NCI-H1694 treated with DMSO at 0.1 percent for 48 hours (cell line): ENCODE measurements around the gene EAPP.
"Not testable (repeated sequence)": the region's sequence is repeated elsewhere in the genome, so short reads cannot be mapped to it uniquely, and the experiment has no call there.

Experiments used
- DNase-seq: peaks from one replicate; lab custom pipeline; 2025; lab: John Stamatoyannopoulos, UW

EAPP gene

DNA sequence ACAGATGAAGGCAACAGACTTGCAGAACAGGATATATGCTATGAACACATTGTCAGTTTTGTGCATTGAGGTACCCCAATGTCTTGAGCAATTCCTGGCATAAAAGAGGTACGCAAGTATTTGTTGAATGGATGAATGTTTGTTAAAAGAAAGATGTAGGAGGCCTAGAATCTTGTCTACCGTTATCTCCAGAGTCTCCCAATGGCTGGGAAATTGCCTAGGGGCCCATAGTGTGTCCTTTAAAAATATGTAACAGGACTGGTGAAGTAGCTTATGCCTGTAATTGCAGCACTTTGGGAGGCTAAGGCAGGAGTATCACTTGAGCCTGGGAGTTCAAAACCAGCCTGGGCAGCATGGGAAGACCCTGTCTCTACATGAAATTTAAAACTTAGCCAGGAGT, 57.0 kb downstream of the EAPP start:
- no peak for DNase-seq

DNA sequence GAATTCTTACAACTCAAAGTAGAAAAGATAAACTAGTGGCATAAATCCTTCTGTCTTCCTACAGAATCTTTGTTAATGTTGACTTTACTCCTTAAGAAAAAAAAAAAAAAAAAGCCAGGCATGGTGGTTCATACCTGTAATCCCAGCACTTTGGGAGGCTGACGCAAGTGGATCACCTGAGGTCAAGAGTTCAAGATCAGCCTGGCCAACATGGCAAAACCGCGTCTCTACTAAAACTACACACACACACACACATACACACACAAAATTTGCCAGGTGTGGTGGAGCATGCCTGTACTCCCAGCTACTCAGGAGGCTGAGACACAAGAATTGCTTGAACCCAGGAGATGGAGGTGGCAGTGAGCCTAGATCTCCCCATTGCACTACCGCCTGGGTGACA, 59.8 kb downstream of the EAPP start:
- DNase-seq, result no peak

DNA sequence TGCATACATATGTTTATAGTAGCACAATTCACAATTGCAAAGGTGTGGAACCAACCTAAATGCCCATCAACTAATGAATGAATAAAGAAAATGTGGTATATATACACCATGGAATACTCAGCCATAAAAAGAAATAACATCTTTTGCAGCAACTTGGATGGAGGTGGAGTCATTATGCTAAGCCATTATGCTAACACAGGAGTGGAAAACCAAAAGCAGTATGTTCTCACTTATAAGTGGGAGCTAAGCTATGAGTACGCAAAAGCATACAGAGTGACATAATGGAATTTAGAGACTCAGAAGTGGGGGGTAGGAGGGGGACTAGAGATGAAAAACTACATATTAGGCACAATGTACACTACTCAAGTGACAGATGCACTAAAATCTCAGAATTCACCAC, 61.2 kb downstream of the EAPP start:
- DNase-seq, result no peak

DNA sequence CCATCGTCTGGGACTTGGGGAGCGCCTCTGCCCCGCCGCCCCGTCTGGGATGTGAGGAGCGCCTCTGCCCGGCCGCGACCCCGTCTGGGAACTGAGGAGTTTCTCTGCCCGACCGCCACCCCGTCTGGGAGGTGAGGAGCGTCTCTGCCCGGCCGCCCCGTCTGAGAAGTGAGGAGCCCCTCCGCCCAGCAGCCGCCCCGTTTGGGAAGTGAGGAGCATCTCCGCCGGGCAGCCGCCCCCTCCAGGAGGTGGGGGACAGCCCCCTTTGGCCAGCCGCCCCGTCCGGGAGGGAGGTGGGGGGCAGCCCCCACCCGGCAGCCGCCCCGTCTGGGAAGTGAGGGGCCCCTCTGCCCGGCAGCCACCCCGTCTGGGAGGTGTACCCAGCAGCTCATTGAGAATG, 63.5 kb downstream of the EAPP start:
- not testable (repeated sequence) for DNase-seq

DNA sequence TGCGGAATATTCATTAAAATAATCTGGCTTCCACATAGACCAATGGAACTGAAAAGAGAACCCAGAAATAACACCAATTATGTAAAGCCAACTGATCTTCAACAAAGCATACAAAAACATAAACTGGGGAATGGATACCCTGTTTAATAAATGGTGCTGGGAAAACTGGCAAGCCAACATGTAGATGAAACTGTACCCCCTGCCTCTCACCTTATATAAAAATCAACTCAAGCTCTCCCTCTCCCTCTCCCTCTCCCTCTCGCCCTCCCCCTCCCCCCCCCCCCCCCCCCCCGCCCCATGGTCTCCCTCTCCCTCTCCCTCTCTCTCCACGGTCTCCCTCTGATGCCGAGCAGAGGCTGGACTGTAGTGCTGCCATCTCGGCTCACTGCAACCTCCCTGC, 64.3 kb downstream of the EAPP start:
- DNase-seq, result no peak

DNA sequence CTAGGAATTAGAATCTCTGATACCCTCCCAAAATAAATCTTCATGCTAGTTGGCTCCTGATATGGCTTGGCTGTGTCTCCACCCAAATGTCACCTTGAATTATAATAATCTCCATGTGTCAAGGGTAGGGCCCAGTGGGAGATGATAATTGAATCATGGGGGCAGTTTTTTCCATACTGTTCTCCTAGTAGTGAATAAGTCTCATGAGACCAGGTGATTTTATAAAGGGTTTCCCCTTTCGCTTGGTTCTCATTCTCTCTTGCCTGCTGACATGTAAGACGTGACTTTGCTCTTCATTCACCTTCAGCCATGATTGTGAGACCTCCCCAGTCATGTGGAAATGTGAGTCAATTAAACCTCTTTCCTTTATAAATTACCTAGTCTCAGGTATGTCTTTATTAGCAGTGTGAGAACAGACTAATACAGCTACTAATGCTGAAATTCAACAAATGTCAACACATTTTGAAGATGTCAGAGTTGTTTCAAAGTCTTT, 65.3 kb downstream of the EAPP start:
- DNase-seq, result no peak

DNA sequence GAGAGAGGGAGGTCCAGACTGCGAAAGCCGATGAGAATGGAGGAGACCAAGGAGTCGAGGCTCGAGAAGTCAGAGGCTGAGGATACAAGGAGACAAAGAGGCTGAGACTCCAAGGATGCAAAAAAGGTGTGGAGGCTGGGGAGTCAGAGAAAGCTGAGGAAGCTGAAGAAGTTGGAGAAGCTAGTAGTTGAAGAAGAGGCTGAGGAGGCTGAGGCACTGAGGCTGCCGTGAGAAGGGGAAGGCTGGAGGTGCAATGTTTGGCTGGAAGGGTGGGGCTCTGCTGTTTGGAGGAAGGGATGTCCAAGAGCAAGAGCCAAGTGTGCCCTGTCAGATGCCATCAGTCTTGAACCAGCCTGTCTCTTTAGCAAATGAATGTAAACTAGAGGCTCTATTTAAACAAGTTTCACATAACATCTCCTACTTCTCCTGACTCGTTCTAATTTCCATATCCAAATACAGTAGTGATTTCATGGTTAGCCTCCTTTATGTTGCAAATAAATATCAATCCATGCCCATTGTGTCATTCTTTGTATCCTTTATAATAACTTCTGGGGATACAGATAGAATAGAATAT, 66.7 kb downstream of the EAPP start:
- DNase-seq, result no peak

DNA sequence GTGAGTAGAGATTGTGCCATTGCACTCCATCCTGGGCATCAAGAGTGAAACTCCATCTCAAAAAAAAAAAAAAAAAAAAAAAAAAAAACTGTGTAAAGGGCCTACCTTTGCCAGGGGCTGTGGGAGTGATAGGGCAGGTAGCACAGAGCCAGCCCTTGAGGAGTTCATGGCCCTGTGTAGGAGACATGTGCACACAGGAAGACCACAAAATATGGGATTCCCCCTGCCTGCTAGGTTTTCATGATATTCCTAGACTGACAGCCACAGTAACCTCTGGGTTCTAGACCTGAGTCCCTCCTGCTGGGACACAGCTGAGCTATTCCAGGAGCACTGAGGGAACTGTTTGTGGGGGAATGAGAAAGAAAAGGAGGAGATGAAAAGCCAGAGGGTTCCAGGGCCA, 69.2 kb downstream of the EAPP start:
- DNase-seq, result no peak

DNA sequence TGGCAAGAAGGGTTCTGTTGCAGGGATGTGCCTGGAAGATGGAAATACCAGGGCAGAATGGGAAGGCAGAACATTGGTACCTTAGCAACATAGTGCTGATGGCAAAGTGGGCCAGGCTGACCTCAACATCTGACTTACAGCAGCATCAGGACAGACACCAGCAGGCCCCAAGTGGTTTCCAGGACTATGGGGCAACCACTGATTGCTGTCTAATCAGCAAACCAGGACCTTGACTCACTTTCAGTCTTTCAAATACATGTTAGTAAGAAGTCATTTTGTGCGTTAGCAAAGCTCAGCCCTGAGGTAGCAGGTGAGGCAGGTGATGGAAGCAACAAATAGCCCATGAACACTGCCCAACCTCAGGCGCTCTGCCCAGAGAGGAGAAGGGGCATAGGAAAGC, 72.8 kb downstream of the EAPP start:
- DNase-seq, result no peak
